Cortex of kidney (tissue), 1 donor: ENCODE measurements around the gene KCNH1.

Experiments
- DNase-seq: peaks from one replicate; lab custom pipeline; 2025; lab: John Stamatoyannopoulos, UW

Gene KCNH1

DNA sequence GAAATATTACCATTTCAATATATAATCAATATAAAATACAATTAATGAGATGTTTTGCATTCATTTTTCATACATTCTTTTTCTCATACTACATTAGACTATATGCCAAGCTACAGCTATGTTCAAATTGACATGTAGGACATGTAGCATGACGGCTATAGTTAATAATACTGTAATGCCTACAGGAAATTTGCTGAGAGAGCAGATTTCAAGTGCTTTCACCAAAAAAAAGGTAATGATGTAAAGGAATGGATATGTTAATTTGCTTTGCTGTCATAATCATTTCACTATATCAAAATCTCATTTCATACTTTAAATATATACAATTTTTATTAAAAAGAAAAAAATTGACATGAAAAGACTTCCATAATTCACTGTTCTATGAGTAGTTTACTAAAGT lies 215.1 kb downstream of the KCNH1 start:
- no peak for DNase-seq

DNA sequence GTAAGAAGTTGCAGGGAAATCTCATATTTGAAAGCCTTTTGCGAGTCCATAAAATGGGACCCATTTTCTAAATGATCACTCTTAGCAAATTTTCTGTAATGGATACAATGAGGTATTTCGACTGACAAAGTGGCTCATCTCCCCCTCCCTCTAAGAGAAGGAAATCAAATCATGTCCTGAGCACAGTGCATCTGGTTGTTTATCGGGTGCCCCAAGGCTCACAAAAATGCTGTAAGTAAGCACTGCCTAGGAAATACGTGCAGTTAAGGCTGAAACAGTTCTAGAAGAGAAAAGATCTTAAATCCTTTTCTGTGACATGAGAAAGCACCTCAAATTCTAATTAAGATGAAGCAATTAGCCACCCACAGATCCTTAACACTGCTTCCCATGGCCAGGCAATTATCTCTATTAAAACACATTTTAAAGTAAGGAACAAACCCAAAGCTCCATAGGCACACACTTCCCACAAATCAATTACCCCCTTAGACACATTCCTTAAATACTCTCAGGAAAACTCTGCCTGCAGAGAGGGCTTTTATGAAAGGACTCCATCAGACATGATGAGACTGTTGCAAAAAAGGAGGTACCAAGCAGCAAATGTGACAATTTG lies 216.3 kb downstream of the KCNH1 start:
- no peak for DNase-seq

DNA sequence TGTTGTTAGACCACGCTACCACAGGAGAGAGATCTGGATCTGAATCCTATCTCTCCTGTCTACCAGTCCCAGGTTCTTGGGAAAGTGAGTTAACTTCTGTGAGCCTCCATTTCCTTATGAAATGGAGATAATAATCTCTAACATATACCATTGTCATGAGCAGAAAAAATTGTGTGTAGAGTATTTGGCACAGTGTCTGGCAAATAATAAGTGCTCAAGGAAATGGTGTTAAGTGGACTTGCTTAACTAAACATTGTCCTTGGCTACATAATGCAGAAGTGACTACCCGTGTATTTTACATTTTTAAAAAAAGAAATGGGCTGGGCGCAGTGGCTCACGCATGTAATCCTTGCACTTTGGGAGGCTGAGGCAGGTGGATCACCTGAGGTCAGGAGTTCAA lies 217.4 kb downstream of the KCNH1 start:
- no peak for DNase-seq

DNA sequence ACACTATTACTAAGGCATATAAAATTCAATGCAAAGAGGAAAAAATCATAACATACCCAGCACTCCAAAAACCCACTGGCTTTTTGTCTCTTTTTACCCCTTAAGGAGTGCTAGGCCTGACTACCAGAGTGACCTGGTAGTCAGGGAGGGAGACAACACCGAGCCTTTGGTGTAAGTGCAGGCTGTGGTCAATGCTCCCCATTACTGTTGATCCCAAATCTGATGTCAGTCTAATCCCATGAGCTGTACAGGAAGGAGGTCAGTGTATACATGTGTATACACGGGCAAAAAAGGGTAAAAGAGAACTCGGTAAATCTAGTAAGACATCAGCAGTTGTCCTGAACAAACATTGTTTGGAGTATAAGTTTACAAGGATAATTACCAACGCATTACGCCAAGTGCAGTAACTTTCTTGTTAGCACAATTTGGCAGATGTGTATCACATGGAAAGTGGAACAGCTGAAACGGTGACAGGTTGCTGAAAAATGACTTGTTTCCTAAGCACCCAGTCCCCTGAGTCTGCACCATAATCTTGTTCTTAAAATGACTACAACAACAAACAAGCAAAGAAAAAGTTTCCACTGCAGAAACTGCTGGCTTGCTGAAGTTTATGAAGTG lies 217.9 kb downstream of the KCNH1 start:
- no peak for DNase-seq

DNA sequence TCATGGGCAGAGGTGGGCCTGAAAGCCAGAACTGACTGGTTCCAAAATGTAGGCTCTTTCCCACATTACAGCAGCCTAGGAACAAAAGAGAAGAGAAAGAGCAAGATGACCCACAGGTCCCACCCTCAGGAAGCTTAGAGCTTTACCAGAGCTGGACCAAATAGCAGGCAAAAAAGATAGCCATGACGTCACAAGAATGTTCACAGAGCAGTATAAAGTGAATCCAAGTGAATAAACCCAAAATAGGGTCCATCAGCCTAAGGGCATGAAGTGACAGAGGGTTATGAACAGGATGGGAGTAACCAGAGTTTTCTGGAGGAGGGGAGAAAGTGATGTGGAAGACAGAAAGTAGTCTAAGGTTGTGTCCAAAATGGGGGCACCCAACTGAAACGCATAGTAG lies 221.2 kb downstream of the KCNH1 start:
- DNase-seq = no peak

DNA sequence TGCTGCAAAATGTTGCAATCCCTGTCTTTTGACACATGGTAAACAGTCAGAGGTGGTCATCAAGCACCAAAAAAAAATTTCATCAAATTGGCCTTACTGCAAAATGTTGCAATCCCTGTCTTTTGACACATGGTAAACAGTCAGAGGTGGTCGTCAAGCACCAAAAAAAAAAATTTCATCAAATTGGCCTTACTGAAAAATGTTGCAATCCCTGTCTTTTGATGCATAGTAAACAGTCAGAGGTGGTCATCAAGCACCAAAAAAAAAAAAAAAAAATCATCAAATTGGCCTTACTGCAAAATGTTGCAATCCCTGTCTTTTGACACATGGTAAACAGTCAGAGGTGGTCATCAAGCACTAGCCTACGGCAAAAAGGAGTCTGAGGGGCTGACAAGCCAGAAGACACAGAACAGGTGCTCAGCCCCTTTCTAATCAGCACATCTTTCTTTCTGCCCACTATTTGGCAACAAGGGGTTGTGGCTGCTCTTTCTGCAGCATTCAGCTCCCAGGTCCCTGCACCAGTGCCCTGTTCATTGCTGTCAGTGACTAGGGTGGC lies 223.8 kb downstream of the KCNH1 start:
- DNase-seq = no peak

DNA sequence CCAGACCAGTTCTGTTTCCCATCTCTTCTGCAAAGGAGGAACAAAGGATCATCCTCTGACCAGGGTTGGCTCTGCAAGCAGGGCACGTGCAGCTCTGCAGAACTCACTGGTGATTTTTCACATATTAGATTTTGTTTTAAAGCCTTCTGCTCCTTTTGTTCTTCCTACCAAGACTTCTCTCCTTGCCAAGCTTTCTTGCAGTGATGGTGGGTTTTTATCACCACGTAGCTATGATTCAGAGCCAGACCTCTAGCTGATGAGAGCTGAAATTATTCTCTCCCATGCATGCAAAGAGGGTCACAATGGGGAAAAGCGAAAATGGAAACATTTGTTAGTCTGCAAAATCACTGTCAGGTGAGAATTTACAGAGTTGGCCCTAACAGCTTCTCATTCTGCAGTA lies 225.2 kb downstream of the KCNH1 start:
- no peak for DNase-seq

DNA sequence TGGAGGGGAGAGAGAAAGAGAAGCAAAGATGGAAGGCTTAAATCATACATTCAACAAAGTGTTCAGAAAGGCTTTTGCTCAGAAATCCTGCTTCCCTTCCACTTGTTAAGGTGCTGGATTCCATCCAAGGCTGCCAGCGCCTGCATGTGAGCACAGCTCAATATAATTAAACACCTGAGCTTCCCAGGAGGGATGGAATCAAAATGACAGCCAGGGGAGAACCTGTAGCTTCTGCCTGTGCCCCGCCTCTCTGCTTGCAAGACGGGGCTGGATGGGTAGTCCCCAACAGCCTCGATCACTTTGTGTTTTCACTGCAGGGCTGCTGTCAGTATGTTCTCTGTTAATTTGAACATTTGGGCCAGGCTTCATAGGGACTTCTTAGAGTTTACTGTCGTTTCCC lies 225.7 kb downstream of the KCNH1 start:
- DNase-seq = no peak

DNA sequence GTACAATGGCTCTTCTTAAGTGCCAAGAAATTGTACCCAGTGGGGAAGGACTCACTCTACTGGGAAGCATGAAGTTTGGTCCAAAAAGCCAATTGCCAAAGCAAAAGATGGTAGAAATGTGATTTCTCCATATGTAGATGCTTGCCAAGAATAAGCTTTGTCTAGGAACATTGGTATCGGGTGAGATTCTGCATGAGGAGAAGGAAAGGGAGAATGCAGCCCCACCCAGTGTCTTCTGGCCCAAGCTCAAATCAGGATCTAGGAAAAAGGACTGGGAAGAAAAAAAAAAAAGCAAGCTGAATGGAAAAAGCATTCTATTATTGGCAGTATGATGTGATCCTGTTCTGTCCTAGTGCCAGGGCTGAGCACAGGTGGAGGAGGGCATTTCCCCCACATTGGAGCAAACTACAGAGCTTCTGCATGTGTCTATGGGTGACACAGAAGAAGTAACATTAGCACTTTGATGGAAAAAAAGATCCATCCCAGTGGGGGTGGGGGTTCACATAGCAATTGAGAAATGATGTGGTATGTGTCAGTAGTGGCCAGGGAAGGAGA lies 226.6 kb downstream of the KCNH1 start:
- DNase-seq = no peak

DNA sequence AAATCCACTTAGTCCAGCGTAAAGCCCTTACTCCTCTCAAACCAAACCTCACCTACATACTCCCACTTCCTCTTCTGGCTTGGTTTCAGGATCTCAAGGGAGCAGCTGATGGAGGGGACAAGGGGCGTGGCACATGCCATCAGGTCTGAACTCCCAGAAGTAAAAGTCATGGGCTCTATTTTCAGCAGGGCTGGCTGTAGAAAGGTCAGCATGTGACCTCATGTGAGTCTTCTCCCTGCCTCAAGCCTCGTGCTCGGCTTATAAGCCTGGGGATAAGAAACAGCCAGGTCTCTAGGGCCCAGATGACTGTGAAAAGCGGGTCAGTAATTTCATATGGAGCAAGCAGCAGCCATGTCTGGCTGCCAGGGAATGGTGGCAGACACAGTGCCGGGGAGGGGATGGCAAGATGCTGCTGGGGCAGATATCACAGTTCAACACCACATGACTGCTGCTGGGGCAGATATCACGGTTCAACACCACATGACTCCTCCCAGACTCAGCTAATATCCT lies 227.9 kb downstream of the KCNH1 start:
- DNase-seq = no peak

DNA sequence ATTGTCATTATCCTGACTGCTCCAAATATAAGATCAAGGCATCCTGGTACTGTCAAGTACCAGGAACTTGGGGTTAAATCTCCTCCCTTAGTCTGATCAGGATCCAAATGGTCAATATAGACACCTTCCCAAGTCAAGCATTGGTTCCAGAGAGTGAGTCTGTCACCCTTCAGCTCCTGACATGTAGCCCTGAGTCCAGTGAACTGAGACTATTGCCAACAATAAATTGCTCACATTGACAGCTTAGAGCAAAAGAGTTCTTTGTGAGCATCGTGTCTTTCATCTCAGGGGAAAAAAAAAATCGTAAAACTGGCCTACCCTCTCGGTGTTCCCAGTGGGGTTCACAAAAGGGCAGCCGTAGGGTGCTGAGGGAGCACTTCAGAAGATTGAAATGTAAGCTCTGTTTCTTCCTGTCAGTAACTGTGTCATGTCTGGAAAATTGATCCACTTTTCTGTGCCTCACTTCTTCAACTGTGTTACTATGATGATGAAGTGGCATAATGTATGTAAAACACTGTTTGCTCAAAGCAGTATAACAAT lies 228.5 kb downstream of the KCNH1 start:
- DNase-seq = no peak

DNA sequence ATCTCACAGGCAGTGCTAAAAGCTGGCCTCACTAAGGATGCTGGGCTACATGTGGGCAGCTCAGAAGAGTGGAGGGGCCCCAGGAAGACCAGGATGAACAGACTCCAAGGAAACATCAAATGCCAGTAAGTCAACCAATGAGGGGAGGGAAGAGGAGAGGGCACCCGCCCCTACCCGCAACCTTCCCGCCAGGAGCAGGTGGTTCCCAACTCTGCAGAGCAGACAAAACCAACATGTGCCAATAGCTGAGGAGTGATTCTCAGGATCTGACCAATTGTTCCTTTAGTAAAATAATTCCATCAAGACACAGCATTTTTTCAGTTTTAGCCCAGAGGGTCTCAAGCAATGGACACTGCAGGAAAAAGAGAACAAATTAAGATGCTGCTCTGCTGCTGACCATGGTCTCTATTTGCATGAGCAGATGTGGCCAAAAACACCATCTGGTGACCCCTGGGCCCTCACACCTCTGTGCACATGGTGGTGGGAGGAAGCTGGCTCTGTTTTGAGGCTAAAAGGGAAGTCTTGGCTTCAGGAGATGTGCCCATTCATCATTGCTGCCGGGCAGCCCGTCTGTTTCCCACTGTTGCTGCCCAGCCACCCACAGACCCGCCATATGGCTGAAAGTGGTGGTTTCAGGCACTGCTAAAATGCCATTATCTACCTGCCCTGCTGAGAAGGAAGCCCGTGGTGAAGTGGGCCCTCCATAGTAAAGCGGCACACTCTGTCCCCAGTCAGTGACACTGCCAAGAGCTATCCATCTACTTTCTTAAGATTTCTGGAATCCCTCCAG lies 231.8 kb downstream of the KCNH1 start:
- no peak for DNase-seq

DNA sequence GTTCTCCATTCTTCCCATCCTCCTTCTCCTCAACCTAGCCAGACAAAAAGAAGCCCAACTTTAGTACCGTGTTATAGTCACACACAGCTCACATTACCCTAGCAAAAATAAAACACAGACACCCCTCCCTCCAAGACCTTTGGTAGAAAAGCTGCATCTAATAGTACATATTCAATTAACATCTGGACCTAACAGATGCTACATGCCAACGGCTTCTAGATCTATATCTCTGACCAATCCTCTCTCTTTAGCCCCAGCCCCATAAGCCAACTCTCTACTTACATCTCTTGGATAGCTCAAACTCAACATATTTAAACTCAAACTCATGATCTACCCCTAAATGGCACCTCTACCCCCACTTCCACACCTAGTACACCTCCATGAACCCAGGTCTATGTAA lies 233.1 kb downstream of the KCNH1 start:
- no peak for DNase-seq

DNA sequence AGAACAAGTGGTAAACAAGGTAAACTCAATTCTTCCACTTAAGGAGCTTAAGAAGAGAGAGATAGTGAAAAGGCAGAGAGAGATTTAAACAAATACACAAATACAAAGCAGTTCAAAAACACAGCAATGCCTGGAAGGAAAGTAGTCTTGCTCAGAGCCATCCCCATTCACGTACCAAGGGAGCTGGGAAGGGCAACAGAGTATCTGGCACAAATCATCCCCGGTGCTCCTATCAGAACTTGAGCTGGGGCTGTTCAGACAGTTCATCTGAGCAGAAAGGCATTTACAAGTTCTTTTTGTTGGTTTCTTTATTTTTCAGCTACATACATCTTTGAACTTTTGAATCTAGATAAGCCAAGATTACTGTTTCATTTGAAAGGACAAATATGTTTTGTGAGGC lies 233.9 kb downstream of the KCNH1 start:
- no peak for DNase-seq

DNA sequence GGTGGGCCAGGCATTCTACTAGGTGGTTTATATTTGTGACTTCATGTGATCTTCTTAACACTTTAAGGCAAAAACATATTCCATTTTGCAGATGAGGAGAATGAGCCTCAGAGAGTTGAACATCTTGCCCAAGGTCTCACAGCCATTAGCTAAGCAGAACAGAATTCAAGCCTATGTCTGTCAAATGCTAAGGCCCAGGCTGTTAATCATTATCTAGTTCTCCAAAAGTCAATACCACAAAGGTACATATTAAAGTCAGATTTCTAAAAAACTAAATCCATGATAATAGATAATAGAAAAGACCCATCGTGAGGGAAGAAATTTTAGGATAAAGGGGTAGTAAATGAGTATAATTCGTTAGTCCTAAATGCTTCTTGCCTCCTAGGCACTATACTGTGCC lies 234.3 kb downstream of the KCNH1 start:
- DNase-seq = no peak

DNA sequence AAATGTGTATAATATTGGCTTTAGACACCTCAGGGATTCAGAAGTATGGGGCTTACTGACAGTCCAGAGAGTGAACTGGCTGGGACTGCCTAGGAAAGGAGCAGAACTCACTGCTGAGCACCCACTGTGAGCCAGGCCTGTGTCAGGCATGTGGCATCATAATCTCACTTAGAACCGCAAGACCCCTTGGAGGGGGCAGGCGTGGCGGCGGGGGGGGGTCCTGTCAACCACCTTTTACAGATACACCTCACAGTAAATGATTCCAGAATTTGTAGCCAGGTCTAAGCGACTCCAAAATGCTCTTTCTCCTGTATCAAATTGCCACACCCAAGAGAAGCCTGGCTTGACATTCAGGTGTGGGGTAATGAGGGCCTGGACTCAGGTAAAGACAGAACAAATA lies 235.5 kb downstream of the KCNH1 start:
- no peak for DNase-seq

DNA sequence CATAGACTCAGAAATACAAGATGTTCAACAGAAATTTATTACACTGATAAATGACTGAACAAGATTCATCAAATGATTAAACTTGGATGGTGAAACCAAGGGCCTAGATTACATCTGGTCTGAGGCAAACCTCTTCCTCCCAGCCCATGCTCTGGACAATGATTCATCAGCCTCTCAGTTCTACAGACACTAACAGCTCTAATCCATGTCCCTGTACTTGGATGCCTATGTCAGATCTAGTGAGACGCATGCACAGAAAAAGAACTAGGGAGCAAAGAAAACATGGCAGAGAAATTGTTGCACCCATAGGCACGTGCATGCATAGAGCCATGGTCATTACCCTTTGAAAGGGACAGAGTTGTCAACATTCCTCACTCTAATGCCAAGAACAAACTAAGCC lies 250.1 kb downstream of the KCNH1 start:
- DNase-seq = no peak

DNA sequence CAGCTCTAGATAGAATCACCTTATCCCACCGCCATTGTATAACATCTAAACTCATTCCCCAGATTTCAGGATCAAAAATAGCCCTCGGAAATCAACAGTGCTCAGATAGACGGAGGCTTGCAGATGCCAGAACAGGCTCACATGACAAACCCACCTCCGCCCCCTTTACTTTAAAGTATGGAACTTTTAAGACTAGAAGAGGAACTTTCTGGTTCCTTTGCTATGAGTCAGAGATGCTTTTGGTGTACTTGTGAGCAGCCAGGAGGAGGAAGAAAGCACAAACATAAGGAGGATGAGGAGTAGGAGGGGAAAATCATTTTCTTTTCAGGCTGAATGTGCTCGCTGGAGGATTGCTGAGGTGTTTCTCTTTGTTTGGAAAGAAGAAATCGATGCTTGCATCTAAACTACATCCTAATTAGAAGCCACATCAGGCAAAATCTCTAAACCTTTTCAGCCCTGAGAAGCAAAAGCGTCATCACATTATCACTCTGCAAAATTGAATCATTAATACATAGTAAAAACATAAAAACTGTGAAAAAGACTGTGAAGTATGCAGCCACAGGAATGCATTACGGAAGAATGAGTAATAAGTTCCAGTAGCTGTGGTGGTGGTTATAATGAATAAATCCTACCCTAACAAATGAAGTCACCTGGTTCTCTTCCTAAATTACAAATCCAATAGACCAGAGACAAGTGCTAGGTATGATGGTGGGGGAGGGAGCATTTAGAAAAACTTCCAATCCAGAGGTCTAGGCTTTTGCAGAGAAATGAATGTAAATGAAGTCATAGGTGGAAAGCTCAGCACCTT lies 251.3 kb downstream of the KCNH1 start:
- DNase-seq = no peak

DNA sequence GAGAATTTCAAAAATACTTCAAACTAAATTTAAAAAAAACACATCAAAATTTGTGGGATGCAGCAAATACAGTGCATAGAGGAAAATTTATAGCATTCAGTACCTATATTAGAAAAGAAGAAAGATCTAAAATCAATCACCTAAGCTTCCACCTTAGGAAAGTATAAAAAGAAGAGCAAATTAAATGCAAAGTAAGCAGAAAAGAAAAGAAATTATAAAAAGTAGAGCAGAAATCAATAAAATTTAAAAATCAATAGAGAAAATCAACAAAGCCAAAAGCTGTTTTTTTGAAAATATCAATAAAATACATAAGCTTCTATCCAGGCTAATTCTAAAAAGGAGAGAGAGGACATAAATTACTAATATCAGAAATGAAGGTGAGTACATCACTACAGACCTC lies 255.4 kb downstream of the KCNH1 start:
- no peak for DNase-seq

DNA sequence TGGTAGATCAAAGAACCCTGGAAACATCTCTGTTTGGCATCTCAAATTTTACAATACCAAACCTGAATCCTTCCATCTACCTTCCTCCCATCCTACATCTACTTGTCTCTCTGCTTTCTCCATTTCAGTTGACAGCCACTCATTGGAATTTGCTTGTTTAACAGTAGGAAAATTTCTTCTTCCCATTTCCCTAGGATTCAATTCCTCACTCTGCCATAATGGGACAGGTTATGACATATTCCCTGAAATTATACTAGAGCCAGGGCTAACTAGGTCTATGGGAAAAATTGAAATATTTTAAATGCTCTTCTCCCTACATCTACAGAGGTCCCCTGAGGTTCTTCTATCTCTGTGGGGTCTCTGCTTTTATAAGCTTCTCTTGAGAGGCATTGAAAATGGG lies 257.7 kb downstream of the KCNH1 start:
- DNase-seq = no peak

DNA sequence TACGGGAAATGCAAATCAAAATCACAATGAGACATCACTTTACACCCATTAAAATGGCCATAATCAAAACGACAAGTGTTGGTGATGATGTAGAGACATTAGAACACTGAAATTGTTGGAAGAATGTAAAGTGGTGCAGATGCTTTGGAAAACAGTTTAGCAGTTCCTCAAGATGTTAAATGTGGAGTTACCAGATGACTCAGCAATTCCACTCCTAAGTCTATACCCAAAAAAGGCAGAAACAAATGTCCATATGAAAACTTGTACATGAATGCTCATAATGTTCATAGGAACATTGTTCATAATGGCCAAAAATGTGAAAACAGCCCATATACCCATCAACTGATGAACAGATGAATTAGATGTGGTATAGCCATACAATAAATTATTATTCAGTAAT lies 267.4 kb downstream of the KCNH1 start:
- DNase-seq = no peak

DNA sequence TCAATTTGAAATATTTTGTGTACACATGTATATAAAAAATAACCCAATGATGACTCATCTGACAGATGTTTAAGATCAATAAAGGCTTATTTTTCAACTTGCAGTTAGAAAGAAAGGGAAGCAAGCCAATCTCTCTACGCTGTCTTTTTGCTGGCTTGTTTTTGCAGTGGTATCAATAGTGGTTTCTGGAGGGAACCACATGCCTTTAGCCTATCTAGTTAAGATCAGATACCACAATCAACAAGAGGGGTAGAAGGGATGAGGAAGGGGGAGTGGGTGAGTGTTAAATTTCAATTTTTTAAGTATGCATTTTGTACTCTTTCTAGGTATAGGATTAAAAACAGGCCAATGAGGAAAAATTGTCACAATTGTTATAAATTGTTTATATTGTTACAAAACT lies 276.2 kb downstream of the KCNH1 start:
- no peak for DNase-seq
